ENCODE measurements around the gene CNTNAP2. TPM values are rescaled to one million over a fixed set of nuclear protein-coding genes. Genes with fewer than 3 reads are reported as not detected.

The CNTNAP2 gene
- total and polyA plus RNA-seq, 2 of the 8 experiments (the other 6 are each of a cell fraction or from before 2014, with no cell fraction given), result 27.9 to 71.0 TPM

DNA sequence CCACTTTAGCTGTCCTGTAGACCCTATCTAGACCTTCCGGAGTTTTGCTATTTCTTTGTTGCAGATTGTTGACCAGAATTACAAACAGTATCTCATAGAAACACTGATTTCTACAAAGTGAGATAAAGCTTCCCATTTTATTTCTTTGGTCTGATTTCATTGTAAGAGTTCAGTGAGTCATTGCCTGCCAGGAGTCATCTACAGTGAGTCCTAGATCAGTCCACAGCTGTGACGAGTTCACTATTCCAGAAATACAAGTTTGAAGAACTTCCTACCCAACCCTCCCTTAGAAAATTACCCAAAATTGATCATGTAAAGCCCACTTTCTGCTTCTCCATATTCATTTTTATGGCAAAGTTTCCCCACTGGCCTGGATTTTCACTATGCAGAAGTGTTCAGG, 905.5 kb downstream of the CNTNAP2 start (continued):
- no peak for TF ChIP-seq SAP30 (IDR thresholded peaks at IDR 0.05; ENCODE audit: insufficient read depth, insufficient replicate concordance, low read length)
- no peak for TF ChIP-seq GABPA (IDR thresholded peaks at IDR 0.05; ENCODE audit: borderline replicate concordance, insufficient read depth, low read length)
- no peak for TF ChIP-seq SUZ12 (IDR thresholded peaks at IDR 0.05; ENCODE audit: low read length)
